ENCODE data around the gene ZNF292. TPM values are rescaled to one million over a fixed set of nuclear protein-coding genes. Genes with fewer than 3 reads are reported as not detected.

Gene ZNF292
- total RNA-seq, 2 experiments from 2014 or later = 81.5 to 82.5 TPM

- ChIA-PET POLR2A (no interaction called here), CTCF (no interaction called here)
- no peaks in the 10 kb centered on the region for H3K9me3 ChIP-seq (ENCODE audit: control insufficient read depth in 1 of 2, insufficient read depth in 1 of 2, low read length in 2 of 2)
- ATAC-seq (ENCODE audit: poor library complexity) (no peak), DNase-seq (no peak)
- H3K36me3 ChIP-seq (ENCODE audit: insufficient read depth, low read length) = no peaks in the 10 kb centered on the region
- no peaks in the 10 kb centered on the region for H3K4me1 Mint-ChIP-seq (ENCODE audit: low read depth)
- no peak overlapping the region for H3K4me3 Mint-ChIP-seq
- no peaks in the 10 kb centered on the region for H3K36me3 Mint-ChIP-seq (ENCODE audit: low read depth)
- no peak for TF ChIP-seq CTCF (IDR thresholded peaks at IDR 0.05)
- H3K27me3 Mint-ChIP-seq = peaks cover 34% of the 10 kb centered on the region
- no peak overlapping the region for H3K27ac Mint-ChIP-seq
- no peaks in the 10 kb centered on the region for H3K4me1 ChIP-seq (ENCODE audit: insufficient read depth, low read length)
- H3K4me3 ChIP-seq (ENCODE audit: low read length) = no peak overlapping the region
- intact Hi-C loops (cut with DNase I, micrococcal nuclease) = no loop called here
- no peak overlapping the region for H3K27ac ChIP-seq (ENCODE audit: low read depth in 1 of 2, low read length in 2 of 2)
- H3K9me3 Mint-ChIP-seq = no peaks in the 10 kb centered on the region
- H3K27me3 ChIP-seq (ENCODE audit: control insufficient read depth in 1 of 2, insufficient read depth in 2 of 2, low read length in 2 of 2) = peaks cover 3 to 9% of the 10 kb centered on the region in 2 experiments
Observed at GRCh38 chr6:87289571-87289970, 134.2 kb downstream of the ZNF292 start.

- no peaks in the 10 kb centered on the region for H3K4me1 Mint-ChIP-seq (ENCODE audit: low read depth)
- H3K36me3 Mint-ChIP-seq (ENCODE audit: low read depth) = no peaks in the 10 kb centered on the region
- DNase-seq (no peak), ATAC-seq (ENCODE audit: poor library complexity) (no peak)
- ChIA-PET POLR2A (interaction anchor here (0.7 kb wide), 1 partner anchor 8 kb away, joined by 3 read pairs; no protein-coding TSS in a partner anchor), CTCF (interaction anchor here (0.8 kb wide), 1 partner anchor 16 kb away, joined by 4 read pairs; no protein-coding TSS in a partner anchor)
- no peak overlapping the region for H3K27ac Mint-ChIP-seq
- Histone ChIP-seq H3K36me3 (ENCODE audit: insufficient read depth, low read length) (no peaks in the 10 kb centered on the region), H3K27ac (ENCODE audit: low read depth in 1 of 2, low read length in 2 of 2) (no peak overlapping the region), H3K27me3 (ENCODE audit: control insufficient read depth in 1 of 2, insufficient read depth in 2 of 2, low read length in 2 of 2) (peaks cover 3 to 11% of the 10 kb centered on the region in 2 experiments), H3K4me3 (ENCODE audit: low read length) (no peak overlapping the region), H3K4me1 (ENCODE audit: insufficient read depth, low read length) (no peaks in the 10 kb centered on the region), H3K9me3 (ENCODE audit: control insufficient read depth in 1 of 2, insufficient read depth in 1 of 2, low read length in 2 of 2) (no peaks in the 10 kb centered on the region)
- no peak for TF ChIP-seq CTCF (IDR thresholded peaks at IDR 0.05)
- H3K27me3 Mint-ChIP-seq = peaks cover 50% of the 10 kb centered on the region
- H3K4me3 Mint-ChIP-seq = no peak overlapping the region
- intact Hi-C loops (cut with DNase I, micrococcal nuclease) = no loop called here
- H3K9me3 Mint-ChIP-seq = no peaks in the 10 kb centered on the region
Observed at GRCh38 chr6:87291883-87292282, 136.5 kb downstream of the ZNF292 start.

GRCh38 chr6:87293526-87293925 is 138.2 kb downstream of the ZNF292 start:
- CTCF ChIA-PET = no interaction called here
- Mint-ChIP-seq H3K36me3 (ENCODE audit: low read depth) (no peaks in the 10 kb centered on the region), H3K9me3 (no peaks in the 10 kb centered on the region), H3K4me1 (ENCODE audit: low read depth) (no peaks in the 10 kb centered on the region), H3K4me3 (no peak overlapping the region), H3K27ac (no peak overlapping the region), H3K27me3 (peaks cover 64% of the 10 kb centered on the region)
- Histone ChIP-seq H3K27me3 (ENCODE audit: control insufficient read depth in 1 of 2, insufficient read depth in 2 of 2, low read length in 2 of 2) (peaks cover 3 to 19% of the 10 kb centered on the region in 2 experiments), H3K36me3 (ENCODE audit: insufficient read depth, low read length) (no peaks in the 10 kb centered on the region), H3K9me3 (ENCODE audit: control insufficient read depth in 1 of 2, insufficient read depth in 1 of 2, low read length in 2 of 2) (no peaks in the 10 kb centered on the region), H3K4me1 (ENCODE audit: insufficient read depth, low read length) (no peaks in the 10 kb centered on the region), H3K4me3 (ENCODE audit: low read length) (no peak overlapping the region), H3K27ac (ENCODE audit: low read depth in 1 of 2, low read length in 2 of 2) (no peak overlapping the region)
- POLR2A ChIA-PET = no interaction called here
- intact Hi-C loops (cut with DNase I, micrococcal nuclease) = no loop called here
- ATAC-seq (ENCODE audit: poor library complexity) = no peak
- TF ChIP-seq CTCF (IDR thresholded peaks at IDR 0.05) = no peak
- DNase-seq = no peak
